Duodenal mucosa (tissue), 2 donors: ENCODE measurements around the gene EXOC4.

Source experiments
- H3K27ac ChIP-seq: one replicate; pipeline ENCODE4 v1.7.0; 2013; ENCODE audit warnings: low read depth, low read length
- H3K27me3 ChIP-seq, 2 donors: one replicate each; pipeline ENCODE4 v1.7.0; 2013; ENCODE audit warnings: low read length in 2 of 2, control low read depth in 1 of 2; ENCODE audit not compliant: insufficient read depth in 2 of 2, control insufficient read depth in 1 of 2
- H3K36me3 ChIP-seq, 2 donors: one replicate each; pipeline ENCODE4 v1.7.0; 2013; ENCODE audit warnings: low read length in 2 of 2, control low read depth in 1 of 2; ENCODE audit not compliant: insufficient read depth in 2 of 2, control insufficient read depth in 1 of 2
- H3K4me1 ChIP-seq, 2 donors: one replicate each; pipeline ENCODE4 v1.7.0; 2013; ENCODE audit warnings: low read length in 2 of 2, control low read depth in 1 of 2; ENCODE audit not compliant: insufficient read depth in 2 of 2, control insufficient read depth in 1 of 2
- H3K4me3 ChIP-seq, 2 donors: one replicate each; pipeline ENCODE4 v1.7.0; 2013; ENCODE audit warnings: low read length in 2 of 2, low read depth in 1 of 2
- H3K9ac ChIP-seq, 2 donors: one replicate each; pipeline ENCODE4 v1.7.0; 2013; ENCODE audit warnings: low read length in 2 of 2, low read depth in 1 of 2
- H3K9me3 ChIP-seq, 2 donors: one replicate each; pipeline ENCODE4 v1.7.0; 2013; ENCODE audit warnings: low read length in 2 of 2, control low read depth in 1 of 2; ENCODE audit not compliant: control insufficient read depth in 1 of 2

EXOC4 gene

GRCh38 chr7:133575726-133576440 lies 323.0 kb downstream of the EXOC4 start:
- no peak overlapping the region for H3K27ac ChIP-seq
- no peak overlapping the region for H3K4me3 ChIP-seq
- no peaks in the 10 kb centered on the region for H3K9me3 ChIP-seq
- no peak overlapping the region for H3K9ac ChIP-seq
- no peaks in the 10 kb centered on the region for H3K36me3 ChIP-seq
- H3K27me3 ChIP-seq = no peaks in the 10 kb centered on the region
- no peaks in the 10 kb centered on the region for H3K4me1 ChIP-seq

GRCh38 chr7:133576612-133577168 lies 323.8 kb downstream of the EXOC4 start:
- H3K9me3 ChIP-seq = no peaks in the 10 kb centered on the region
- no peak overlapping the region for H3K27ac ChIP-seq
- no peak overlapping the region for H3K4me3 ChIP-seq
- H3K9ac ChIP-seq = no peak overlapping the region
- H3K27me3 ChIP-seq = no peaks in the 10 kb centered on the region
- no peaks in the 10 kb centered on the region for H3K4me1 ChIP-seq
- no peaks in the 10 kb centered on the region for H3K36me3 ChIP-seq

GRCh38 chr7:133582766-133583523 lies 330.1 kb downstream of the EXOC4 start:
- Histone ChIP-seq H3K27ac (no peak overlapping the region), H3K4me1 (no peaks in the 10 kb centered on the region), H3K36me3 (no peaks in the 10 kb centered on the region), H3K27me3 (no peaks in the 10 kb centered on the region), H3K9me3 (no peaks in the 10 kb centered on the region), H3K9ac (no peak overlapping the region), H3K4me3 (no peak overlapping the region)

- Histone ChIP-seq H3K27me3 (no peaks in the 10 kb centered on the region), H3K9me3 (no peaks in the 10 kb centered on the region), H3K4me3 (no peak overlapping the region), H3K4me1 (no peaks in the 10 kb centered on the region), H3K27ac (no peak overlapping the region), H3K36me3 (no peaks in the 10 kb centered on the region), H3K9ac (no peak overlapping the region)
Observed at GRCh38 chr7:133583545-133584171, 330.8 kb downstream of the EXOC4 start.

GRCh38 chr7:133584956-133585668 lies 332.2 kb downstream of the EXOC4 start:
- no peaks in the 10 kb centered on the region for H3K9me3 ChIP-seq
- H3K4me1 ChIP-seq = no peaks in the 10 kb centered on the region
- H3K36me3 ChIP-seq = no peaks in the 10 kb centered on the region
- H3K27me3 ChIP-seq = no peaks in the 10 kb centered on the region
- H3K4me3 ChIP-seq = no peak overlapping the region
- H3K9ac ChIP-seq = no peak overlapping the region
- no peak overlapping the region for H3K27ac ChIP-seq

- H3K27ac ChIP-seq = no peak overlapping the region
- H3K4me3 ChIP-seq = no peak overlapping the region
- H3K9ac ChIP-seq = no peak overlapping the region
- no peaks in the 10 kb centered on the region for H3K4me1 ChIP-seq
- H3K9me3 ChIP-seq = no peaks in the 10 kb centered on the region
- no peaks in the 10 kb centered on the region for H3K27me3 ChIP-seq
- no peaks in the 10 kb centered on the region for H3K36me3 ChIP-seq
Observed at GRCh38 chr7:133586253-133586652, 333.4 kb downstream of the EXOC4 start.

GRCh38 chr7:133587903-133588302 lies 335.0 kb downstream of the EXOC4 start:
- Histone ChIP-seq H3K4me1 (no peaks in the 10 kb centered on the region), H3K27ac (no peak overlapping the region), H3K4me3 (no peak overlapping the region), H3K36me3 (no peaks in the 10 kb centered on the region), H3K9ac (no peak overlapping the region), H3K27me3 (no peaks in the 10 kb centered on the region), H3K9me3 (no peaks in the 10 kb centered on the region)

- H3K27ac ChIP-seq = no peak overlapping the region
- H3K9ac ChIP-seq = no peak overlapping the region
- H3K4me1 ChIP-seq = no peaks in the 10 kb centered on the region
- no peaks in the 10 kb centered on the region for H3K36me3 ChIP-seq
- H3K27me3 ChIP-seq = no peaks in the 10 kb centered on the region
- no peaks in the 10 kb centered on the region for H3K9me3 ChIP-seq
- H3K4me3 ChIP-seq = no peak overlapping the region
Observed at GRCh38 chr7:133590795-133591194, 337.9 kb downstream of the EXOC4 start.

GRCh38 chr7:133591704-133592340 lies 338.9 kb downstream of the EXOC4 start:
- H3K36me3 ChIP-seq = no peaks in the 10 kb centered on the region
- no peak overlapping the region for H3K4me3 ChIP-seq
- H3K4me1 ChIP-seq = no peaks in the 10 kb centered on the region
- no peak overlapping the region for H3K27ac ChIP-seq
- H3K9me3 ChIP-seq = no peaks in the 10 kb centered on the region
- no peaks in the 10 kb centered on the region for H3K27me3 ChIP-seq
- H3K9ac ChIP-seq = no peak overlapping the region
